ENCODE measurements around the gene CCN5.

The CCN5 gene

DNA sequence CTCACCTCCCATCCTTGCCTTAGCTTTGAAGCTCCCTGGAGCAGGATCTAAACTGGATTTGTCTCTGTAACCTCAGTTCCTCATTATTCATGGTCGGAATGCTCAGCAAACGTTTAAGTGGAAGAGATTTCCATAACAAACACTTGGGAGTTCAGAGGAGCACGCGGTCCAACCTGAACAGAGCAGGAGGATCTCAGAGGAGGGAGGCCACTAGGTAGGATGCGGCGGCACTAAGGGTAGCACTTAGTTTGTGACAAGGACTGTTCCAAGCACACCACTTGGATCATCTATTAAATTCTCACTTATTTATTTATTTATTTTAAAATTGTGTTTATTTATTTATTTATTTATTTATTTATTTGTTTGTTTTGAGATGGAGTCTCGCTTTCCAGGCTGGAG lies 13.3 kb upstream of the CCN5 start:
- no peak overlapping the region for H3K4me3 Mint-ChIP-seq
- H3K9me3 Mint-ChIP-seq: no peaks in the 10 kb centered on the region
- peaks cover 12% of the 10 kb centered on the region for H3K27me3 Mint-ChIP-seq
- intact Hi-C loops (cut with micrococcal nuclease): no loop called here
- H3K4me1 Mint-ChIP-seq (ENCODE audit: low read depth): peaks cover 18% of the 10 kb centered on the region
- H3K36me3 Mint-ChIP-seq (ENCODE audit: low read depth): no peaks in the 10 kb centered on the region
- H3K27ac Mint-ChIP-seq: no peak overlapping the region

DNA sequence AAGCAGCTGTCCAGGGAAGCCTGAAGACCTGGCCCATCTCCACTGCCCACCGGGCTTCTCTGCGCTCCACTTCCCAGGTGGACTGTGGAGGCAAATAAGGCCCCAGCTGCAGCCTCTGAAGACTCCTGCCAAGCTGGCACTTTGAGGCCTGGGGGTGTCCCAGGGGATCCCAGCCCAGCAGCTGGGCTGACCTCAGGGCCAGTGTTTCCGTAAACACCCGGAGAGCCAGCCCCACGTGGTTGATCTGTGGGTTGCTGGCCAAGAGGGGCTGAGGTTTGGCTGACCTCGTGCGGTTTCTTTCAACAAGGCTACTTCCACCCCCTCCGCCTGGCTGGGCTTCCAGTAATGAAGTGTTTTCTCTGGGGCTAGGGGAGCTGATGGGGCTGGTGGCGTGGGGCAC lies 12.4 kb upstream of the CCN5 start:
- Mint-ChIP-seq H3K4me1 (ENCODE audit: low read depth) (peaks cover 11% of the 10 kb centered on the region), H3K27me3 (peaks cover 12% of the 10 kb centered on the region), H3K4me3 (no peak overlapping the region), H3K9me3 (no peaks in the 10 kb centered on the region), H3K27ac (no peak overlapping the region), H3K36me3 (ENCODE audit: low read depth) (no peaks in the 10 kb centered on the region)
- intact Hi-C loops (cut with micrococcal nuclease): no loop called here

DNA sequence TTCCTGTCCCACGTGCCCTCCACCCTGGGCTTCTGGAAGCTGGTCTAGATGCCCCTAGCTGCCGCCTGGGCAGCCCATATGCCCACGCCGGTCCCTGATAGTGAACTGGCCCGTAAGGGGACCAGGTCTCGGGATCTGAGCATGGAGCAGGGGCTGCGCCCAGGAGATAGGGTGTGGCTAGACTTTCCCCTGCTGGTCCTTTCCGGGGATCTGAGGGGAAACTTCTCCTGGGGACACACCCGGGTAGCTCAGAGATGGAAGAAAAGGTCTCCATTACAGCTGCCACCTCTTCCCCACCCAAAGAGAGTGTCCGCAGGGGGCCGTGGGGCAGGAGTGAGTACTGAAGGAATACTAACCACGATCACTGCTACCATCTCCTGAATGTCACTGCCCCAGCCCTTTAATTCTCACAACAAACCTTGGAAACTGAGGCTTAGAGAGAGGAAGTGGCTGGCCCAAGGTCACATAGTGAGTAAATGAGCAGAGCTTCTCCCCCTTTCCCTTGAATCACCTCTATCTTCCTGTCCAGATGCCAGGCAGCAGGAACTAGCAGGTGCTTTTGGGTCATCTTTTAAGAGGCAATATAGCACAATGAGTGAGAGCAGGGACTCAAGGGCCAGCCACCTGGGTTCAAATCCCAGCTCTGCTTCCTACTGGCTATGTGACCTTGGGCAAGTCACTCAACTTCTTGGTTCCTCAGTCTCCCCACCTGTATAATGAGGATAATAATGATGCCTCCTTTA lies 11.8 kb upstream of the CCN5 start:
- H3K4me1 Mint-ChIP-seq (ENCODE audit: low read depth): peaks cover 11% of the 10 kb centered on the region
- no peaks in the 10 kb centered on the region for H3K36me3 Mint-ChIP-seq (ENCODE audit: low read depth)
- H3K27me3 Mint-ChIP-seq: peaks cover 12% of the 10 kb centered on the region
- intact Hi-C loops (cut with micrococcal nuclease): no loop called here
- no peaks in the 10 kb centered on the region for H3K9me3 Mint-ChIP-seq
- no peak overlapping the region for H3K4me3 Mint-ChIP-seq
- no peak overlapping the region for H3K27ac Mint-ChIP-seq

DNA sequence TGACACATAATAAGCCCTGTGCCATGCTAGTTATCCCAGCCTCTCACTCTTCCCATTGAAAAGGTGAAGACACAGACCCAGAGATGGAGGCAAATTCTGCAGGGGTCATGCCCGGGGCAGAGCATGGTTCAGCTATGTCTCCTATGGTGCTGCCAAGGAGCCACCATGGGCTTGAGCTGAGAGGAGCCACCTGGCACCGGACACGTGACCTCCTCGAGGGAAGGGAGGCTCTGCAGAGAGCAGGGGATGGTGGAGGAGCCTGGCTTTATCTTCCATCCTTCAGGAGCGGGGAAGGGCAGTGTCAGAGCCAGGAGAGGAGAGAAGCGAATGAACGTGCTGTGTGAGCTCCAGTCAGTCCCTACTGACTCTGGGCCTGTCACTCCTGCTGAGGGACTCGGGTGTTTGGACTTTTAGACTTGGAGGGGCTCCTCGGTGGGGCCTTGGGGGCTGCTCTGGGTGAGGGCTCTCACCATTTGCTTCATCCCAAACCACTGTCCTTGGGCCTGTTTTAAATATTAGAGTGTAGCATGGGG lies 11.1 kb upstream of the CCN5 start:
- Mint-ChIP-seq H3K27ac (no peak overlapping the region), H3K27me3 (peaks cover 12% of the 10 kb centered on the region), H3K9me3 (no peaks in the 10 kb centered on the region), H3K4me3 (no peak overlapping the region), H3K36me3 (ENCODE audit: low read depth) (no peaks in the 10 kb centered on the region), H3K4me1 (ENCODE audit: low read depth) (peaks cover 11% of the 10 kb centered on the region)
- intact Hi-C loops (cut with micrococcal nuclease): no loop called here

DNA sequence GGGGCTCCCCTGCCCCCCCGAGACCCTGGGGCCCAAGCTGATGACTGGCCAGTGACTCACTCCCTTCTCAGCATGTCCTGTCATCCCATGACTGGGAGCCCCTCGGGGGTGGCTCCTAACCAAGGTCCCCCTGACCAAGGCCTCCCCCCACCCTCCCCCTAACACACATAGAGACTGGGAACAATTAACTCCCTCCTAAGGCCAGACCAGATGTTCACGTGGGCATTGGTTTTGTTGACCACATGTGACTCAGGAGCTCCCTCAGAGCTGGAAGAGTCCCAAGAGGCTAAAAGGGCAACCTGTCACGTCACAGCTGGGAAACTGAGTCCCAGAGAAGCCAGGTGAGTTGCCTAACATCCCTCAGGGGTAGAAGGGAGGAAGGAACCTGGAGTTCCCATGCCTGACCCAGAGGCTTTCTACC lies 10.6 kb upstream of the CCN5 start:
- Mint-ChIP-seq H3K9me3 (no peaks in the 10 kb centered on the region), H3K36me3 (ENCODE audit: low read depth) (no peaks in the 10 kb centered on the region), H3K4me3 (no peak overlapping the region), H3K27me3 (peaks cover 12% of the 10 kb centered on the region), H3K4me1 (ENCODE audit: low read depth) (peaks cover 11% of the 10 kb centered on the region), H3K27ac (no peak overlapping the region)
- intact Hi-C loops (cut with micrococcal nuclease): no loop called here

DNA sequence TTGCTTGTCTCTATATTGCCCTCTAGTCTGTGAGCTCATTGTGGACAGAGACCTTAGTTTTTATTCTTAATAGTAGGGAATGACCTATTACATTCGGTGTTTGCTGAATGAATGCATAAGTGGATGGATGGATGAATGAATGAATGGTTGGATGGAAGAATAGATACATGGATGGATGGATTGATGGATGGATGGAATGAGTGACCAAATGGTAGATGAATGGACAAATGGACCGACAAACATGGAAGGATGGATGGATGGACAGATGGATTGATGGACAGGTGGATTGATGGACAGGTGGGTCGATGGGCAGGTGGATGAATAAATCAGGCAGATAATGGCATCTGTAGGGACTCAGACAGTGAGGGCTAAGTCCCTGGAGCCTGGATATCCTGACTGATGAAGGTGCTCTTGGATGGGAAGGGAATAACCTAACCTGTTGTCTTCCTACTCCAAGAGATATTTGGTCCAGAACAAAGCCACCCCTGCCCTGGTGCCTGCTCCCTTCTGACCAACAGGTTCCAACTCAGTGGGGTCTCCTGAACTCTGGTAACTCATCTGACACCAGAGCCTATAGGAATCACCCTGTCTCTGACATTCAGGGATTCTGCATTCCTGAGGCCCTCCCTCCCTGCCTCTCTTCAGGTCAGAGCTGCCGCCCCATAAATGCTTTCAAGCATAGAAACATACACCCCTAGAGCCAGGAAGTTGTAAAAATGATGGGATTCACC lies 9.6 kb upstream of the CCN5 start:
- peaks cover 12% of the 10 kb centered on the region for H3K27me3 Mint-ChIP-seq
- peaks cover 11% of the 10 kb centered on the region for H3K4me1 Mint-ChIP-seq (ENCODE audit: low read depth)
- intact Hi-C loops (cut with micrococcal nuclease): no loop called here
- H3K27ac Mint-ChIP-seq: no peak overlapping the region
- no peak overlapping the region for H3K4me3 Mint-ChIP-seq
- no peaks in the 10 kb centered on the region for H3K36me3 Mint-ChIP-seq (ENCODE audit: low read depth)
- no peaks in the 10 kb centered on the region for H3K9me3 Mint-ChIP-seq

DNA sequence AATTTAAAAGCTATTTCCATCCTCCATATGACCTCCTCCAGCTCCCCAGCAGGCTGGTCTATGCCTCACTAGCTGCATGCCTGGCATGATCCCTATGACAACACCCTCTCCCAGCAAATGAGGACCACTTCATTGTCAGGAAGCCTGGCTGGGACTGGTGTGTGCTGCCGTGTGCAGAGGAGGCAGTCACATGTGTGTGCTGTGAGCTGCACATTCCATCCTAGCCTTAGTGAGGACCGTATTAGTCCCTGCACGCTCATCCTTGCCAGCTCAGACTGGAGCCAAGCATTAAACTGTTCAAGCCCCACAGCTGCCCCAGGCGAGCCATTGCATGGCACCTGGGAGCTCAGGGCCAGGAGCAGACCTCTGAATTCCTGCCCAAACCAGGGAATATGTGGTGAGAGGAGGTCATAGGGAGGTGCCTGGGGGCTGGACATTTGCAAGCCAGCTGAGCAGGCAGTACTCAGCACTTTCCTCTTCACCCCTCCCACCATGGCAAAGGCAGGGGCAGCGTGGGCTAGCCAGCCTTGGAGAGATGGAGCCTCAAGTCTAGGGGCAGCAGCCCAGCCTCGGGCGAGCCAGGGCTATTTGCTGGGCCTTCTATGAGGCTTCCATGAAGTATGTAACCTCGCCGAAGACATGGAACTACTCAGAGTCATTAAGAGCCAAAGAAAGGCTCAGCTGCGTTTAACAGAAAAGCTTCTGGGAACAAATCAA lies 8.7 kb upstream of the CCN5 start:
- peaks cover 9% of the 10 kb centered on the region for H3K27me3 Mint-ChIP-seq
- H3K36me3 Mint-ChIP-seq (ENCODE audit: low read depth): no peaks in the 10 kb centered on the region
- no peak overlapping the region for H3K4me3 Mint-ChIP-seq
- H3K4me1 Mint-ChIP-seq (ENCODE audit: low read depth): peaks cover 11% of the 10 kb centered on the region
- H3K27ac Mint-ChIP-seq: no peak overlapping the region
- no peaks in the 10 kb centered on the region for H3K9me3 Mint-ChIP-seq
- intact Hi-C loops (cut with micrococcal nuclease): no loop called here

DNA sequence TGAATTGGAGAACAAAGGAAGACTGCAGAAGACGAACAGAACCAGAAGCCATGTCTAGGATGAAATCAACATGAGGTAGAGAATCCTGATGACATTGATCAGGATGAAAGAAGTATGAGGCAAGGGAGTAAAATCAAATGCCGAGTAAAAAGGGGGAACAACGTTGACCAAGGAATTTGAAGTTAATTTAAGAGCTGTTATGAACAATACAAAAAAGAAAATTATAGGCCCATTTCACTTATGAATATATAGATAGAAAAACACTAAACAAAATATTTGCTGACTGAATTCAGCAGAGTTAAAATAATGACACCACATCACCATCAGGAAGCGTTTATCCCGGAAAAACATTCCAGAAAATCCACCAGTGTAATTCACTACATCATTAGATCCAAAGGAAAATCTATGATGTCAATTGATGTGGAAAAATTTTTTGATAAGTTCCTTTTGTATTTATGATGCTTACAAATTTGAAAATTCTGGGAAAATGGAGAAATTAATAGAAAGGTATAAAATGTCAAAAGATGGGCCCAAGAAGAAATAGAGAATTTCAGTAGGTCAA lies 8.1 kb upstream of the CCN5 start:
- no peaks in the 10 kb centered on the region for H3K9me3 Mint-ChIP-seq
- intact Hi-C loops (cut with micrococcal nuclease): no loop called here

DNA sequence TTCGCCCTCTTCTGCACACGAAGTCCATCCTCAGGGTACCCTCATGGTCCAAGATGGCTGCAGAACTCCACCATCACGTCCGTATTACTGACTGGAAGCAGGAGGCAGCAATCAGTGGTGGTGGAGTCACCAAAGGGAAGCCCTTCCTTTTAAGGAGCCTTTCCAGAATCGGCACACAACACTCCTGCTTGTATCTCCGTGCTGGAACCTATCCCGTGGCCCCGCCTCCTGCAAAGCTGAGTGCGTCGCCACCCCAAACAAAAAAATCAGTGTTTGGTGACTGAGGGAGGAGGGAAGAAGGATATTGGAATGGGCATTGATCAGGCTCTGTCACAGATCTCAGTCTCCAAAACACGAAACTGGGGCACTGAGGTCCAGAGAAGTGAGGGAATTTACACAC lies 5.8 kb upstream of the CCN5 start:
- Mint-ChIP-seq H3K36me3 (ENCODE audit: low read depth) (no peaks in the 10 kb centered on the region), H3K4me1 (ENCODE audit: low read depth) (peaks cover 3% of the 10 kb centered on the region), H3K9me3 (no peaks in the 10 kb centered on the region), H3K27ac (no peak overlapping the region), H3K4me3 (no peak overlapping the region), H3K27me3 (peaks cover 8% of the 10 kb centered on the region)
- intact Hi-C loops (cut with micrococcal nuclease): no loop called here

More for the DNA sequence above, 8.1 kb upstream of the CCN5 start:
- Mint-ChIP-seq H3K4me3 (no peak overlapping the region), H3K27ac (no peak overlapping the region), H3K4me1 (ENCODE audit: low read depth) (peaks cover 11% of the 10 kb centered on the region), H3K36me3 (ENCODE audit: low read depth) (no peaks in the 10 kb centered on the region), H3K27me3 (peaks cover 9% of the 10 kb centered on the region)

DNA sequence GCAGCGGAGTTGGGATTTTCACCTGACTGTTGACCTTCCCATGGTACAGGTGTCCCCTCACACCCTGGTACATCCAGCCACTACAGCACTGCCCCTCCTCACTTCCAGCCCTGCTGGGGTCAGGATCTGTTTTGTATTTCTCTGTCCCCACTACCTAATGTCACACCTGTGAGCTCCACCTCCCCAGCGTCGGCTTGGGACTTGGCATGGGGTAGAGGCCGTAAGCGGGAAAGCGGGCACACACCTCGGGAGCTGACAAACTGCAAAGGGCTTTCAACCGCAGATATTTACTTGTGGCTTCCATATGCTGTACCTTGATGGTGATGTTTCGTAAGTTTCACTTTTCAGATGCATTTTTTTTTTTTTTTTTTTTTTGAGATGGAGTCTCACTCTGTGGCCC lies 5.4 kb upstream of the CCN5 start:
- no peak overlapping the region for H3K4me3 Mint-ChIP-seq
- H3K27ac Mint-ChIP-seq: no peak overlapping the region
- no peaks in the 10 kb centered on the region for H3K9me3 Mint-ChIP-seq
- H3K4me1 Mint-ChIP-seq (ENCODE audit: low read depth): peaks cover 7% of the 10 kb centered on the region
- peaks cover 9% of the 10 kb centered on the region for H3K27me3 Mint-ChIP-seq
- H3K36me3 Mint-ChIP-seq (ENCODE audit: low read depth): no peaks in the 10 kb centered on the region
- intact Hi-C loops (cut with micrococcal nuclease): no loop called here

DNA sequence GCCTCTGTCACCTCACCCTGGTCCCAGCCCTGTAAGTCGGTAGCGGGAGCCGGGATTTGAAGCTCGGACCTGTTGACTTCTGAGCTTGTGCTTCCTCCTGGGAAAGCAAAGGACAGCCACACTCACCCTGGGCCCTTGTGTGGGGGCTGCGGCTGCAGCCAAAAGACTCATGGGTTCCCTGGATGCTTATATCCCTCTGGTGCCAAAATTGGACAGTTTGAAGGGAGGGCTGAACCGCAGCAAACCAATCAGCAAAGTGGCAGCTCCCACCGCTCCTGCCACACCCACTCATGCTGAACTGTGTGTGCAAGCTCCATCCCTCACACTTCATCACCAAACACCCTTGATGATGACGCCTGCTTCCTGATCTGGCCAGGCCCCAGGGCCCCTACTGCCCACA lies 3.9 kb upstream of the CCN5 start:
- Mint-ChIP-seq H3K4me1 (ENCODE audit: low read depth) (peaks cover 9% of the 10 kb centered on the region), H3K4me3 (no peak overlapping the region), H3K27ac (no peak overlapping the region), H3K9me3 (no peaks in the 10 kb centered on the region), H3K27me3 (peaks cover 7% of the 10 kb centered on the region), H3K36me3 (ENCODE audit: low read depth) (no peaks in the 10 kb centered on the region)
- intact Hi-C loops (cut with micrococcal nuclease): no loop called here

DNA sequence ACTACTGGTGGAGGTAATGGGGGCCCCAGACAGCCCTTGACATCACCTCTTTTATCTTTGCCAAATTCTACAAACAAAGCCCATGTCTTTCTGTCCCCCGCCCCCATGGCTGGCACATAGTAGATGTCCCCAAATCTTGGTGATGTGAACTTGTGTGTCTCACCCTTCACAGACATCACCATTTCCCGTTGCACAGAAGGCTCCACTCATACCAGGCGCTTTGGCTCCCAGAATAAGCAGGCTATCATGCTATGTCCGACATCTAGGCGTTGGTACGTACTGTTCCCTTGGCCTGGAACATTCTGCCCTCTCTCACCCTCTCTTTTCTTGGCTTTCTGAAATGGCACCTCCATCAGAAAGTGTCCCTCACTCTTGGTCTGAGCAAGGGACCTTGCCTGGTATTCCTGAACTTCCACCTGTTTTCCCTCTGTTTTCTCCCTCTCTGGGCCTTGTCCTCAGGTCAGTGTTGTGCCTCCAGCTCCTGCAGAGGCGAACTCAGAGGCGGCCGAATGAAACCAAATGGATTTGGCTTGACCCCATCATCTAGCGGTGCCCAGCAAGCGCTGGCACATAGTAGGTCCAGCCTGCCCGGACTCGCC lies 968 bp upstream of the CCN5 start:
- intact Hi-C loops (cut with micrococcal nuclease): loop anchor here (1.0 kb wide), 1 partner anchor 29 kb away; no protein-coding TSS in a partner anchor
- Mint-ChIP-seq H3K9me3 (no peaks in the 10 kb centered on the region), H3K4me3 (no peak overlapping the region), H3K27me3 (peaks cover 8% of the 10 kb centered on the region), H3K27ac (no peak overlapping the region), H3K4me1 (ENCODE audit: low read depth) (peaks cover 9% of the 10 kb centered on the region), H3K36me3 (ENCODE audit: low read depth) (no peaks in the 10 kb centered on the region)

DNA sequence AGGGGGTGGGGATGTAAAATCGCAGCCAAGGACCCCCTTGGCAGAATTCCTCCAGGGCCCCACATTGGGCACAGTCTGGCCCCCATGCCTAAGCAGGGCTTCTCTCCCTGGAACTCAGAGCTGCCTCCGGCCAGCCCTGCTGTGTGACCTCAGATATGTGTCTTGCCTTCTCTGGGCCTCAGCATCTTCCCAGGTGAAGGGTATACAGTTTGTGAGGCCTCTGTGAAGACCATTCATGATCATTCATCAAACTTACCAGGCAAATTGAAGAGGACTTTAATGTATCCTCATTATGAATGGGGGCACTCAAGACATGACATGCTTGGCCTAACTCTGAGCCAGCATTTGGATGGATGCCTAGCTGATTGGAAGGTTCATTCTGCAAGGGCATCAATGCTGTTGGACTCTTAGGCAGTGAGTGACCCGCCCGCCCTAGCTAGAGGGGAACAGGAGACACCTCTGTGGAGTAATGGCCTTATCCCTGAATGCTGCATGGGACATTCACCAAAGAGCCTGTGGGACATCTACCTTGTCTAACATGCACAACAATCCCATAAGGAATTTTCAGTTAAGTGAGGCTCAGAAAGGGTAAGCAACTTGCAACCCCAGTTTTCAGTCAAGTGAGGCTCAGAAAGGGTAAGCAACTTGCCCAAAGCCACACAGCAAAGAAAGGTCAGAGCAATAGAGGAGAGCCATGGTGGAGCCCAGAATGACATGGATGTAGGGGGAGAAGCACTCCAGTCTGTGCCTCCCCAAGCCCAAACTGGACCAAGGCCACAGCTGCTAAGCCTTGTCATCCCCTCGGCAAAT lies 535 bp downstream of the CCN5 start:
- intact Hi-C loops (cut with micrococcal nuclease): no loop called here
- no peak overlapping the region for H3K4me3 Mint-ChIP-seq
- H3K27ac Mint-ChIP-seq: no peak overlapping the region
- peaks cover 9% of the 10 kb centered on the region for H3K4me1 Mint-ChIP-seq (ENCODE audit: low read depth)
- H3K9me3 Mint-ChIP-seq: no peaks in the 10 kb centered on the region
- H3K36me3 Mint-ChIP-seq (ENCODE audit: low read depth): no peaks in the 10 kb centered on the region
- H3K27me3 Mint-ChIP-seq: peaks cover 8% of the 10 kb centered on the region
